Stimulated activated CD4-positive, alpha-beta T cell treated with anti-CD3 and anti-CD28 coated beads, Interleukin-15, amount 100 ng/mL, for 24 hours (primary cell): ENCODE data around the gene FN1.
"Not testable (repeated sequence)": the region's sequence is repeated elsewhere in the genome, so short reads cannot be mapped to it uniquely, and the experiment has no call there.

ENCODE experiments used
- DNase-seq: peaks from one replicate; pipeline ENCODE4 v3.0.0-alpha.2; 2020

Gene FN1

DNA sequence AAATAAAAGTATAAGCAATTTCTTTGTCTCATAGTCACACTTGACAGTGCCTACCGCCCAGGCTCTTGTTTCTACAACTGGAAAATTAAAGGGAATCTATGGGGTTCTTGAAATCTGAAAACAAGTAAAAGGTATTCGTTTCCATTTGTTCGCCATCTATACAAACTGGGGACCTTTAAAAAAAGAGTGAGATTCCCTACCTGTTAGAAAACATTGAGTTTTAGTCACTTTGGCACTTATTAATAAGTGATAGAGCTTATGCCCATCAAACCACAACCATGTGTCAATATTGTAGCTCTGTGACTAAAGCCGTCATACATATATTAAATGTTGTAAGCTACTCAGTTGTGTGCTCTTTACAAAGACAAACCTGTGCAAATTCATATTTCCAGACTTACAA, 13.2 kb downstream of the FN1 start:
- DNase-seq: no peak

DNA sequence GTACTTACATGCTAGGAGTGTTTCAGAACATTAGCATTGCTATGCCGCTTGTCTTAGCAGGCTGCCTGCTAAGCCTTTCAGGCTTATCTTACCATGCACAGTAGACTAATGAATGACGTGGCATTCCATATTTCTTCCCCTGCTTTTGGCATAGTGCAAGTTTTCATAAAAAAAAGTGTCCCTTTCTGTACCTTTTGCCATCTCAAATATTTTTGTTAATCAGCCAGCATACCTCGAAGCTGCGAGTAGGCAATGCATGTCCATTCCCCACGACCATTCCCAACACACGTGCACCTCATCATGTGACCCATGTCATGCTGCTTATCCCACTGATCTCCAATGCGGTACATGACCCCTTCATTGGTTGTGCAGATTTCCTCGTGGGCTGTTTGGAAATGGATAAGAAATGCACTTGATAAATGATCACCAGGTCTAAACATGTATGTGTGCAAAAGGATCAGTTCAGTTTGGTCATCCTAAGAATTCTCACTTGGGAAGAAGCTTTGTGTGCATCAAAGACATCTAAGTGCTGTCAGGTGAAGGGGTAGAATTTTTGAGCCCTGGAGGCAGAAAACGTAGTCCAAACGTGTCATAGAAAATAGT, 13.9 kb downstream of the FN1 start:
- no peak for DNase-seq

DNA sequence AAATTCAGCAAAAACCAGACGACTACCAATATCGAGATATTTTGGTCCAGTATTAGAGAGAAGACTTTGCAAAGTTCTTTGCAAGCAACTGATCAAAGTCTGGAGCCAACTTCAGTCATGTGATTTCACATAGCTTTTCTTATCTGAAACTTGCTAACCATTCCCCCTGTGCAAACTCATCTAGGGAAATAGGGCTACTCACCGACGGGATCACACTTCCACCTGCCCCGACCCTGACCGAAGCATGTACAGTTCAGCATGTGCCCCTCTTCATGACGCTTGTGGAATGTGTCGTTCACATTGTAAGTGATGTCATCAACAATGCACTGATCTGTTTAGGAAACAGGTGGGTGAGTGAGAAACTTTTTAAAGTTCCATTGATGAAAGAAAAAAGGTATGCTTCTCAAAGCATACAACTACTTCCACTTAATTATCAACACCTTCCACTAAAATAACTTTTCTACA, 15.4 kb downstream of the FN1 start:
- DNase-seq: no peak

DNA sequence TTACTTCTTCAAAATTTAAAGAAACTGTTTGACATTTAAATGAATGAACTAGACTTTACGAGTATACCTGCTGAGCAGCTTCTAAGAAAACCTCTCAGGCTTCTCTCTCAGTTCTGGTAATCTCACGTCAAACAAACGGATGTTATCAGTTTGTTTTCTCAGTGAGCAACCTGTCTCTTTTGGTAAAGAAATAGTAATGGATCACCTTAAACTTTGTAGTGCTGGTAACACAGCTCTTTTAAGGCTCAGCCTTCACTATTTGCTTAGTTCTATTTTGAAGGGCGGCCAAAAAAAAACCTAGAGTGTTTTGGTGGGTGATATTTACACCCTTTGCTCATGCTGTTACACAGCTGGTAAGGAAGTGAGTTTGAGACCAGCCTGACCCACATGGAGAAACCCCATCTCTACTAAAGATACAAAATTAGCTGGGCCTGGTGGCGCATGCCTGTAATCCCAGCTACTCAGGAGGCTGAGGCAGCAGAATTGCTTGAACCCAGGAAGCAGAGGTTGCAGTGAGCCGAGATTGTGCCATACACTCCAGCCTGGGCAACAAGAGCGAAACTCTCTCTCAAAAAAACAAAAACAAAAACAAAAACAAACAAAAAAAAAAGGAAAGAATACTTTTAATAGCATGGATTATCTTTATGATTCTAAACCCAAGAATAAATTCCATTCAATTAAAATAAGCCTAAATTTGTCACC, 15.9 kb downstream of the FN1 start:
- DNase-seq: no peak

DNA sequence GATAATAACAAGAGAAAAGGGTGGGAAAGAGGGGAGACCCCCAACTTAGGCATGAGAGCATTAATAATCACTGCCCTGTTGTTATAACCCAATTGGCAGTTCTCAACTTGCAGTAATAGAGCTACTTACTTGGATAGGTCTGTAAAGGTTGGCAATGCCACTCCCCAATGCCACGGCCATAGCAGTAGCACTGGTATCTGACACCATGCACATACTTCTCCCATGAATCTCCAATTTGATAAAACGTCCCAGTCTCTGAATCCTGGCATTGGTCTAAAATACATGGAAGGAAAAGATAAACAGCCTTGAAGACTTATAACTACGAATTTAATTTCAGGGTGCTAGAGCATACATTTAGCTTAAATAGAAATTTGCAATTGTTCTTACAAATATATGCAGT, 16.8 kb downstream of the FN1 start:
- no peak for DNase-seq

DNA sequence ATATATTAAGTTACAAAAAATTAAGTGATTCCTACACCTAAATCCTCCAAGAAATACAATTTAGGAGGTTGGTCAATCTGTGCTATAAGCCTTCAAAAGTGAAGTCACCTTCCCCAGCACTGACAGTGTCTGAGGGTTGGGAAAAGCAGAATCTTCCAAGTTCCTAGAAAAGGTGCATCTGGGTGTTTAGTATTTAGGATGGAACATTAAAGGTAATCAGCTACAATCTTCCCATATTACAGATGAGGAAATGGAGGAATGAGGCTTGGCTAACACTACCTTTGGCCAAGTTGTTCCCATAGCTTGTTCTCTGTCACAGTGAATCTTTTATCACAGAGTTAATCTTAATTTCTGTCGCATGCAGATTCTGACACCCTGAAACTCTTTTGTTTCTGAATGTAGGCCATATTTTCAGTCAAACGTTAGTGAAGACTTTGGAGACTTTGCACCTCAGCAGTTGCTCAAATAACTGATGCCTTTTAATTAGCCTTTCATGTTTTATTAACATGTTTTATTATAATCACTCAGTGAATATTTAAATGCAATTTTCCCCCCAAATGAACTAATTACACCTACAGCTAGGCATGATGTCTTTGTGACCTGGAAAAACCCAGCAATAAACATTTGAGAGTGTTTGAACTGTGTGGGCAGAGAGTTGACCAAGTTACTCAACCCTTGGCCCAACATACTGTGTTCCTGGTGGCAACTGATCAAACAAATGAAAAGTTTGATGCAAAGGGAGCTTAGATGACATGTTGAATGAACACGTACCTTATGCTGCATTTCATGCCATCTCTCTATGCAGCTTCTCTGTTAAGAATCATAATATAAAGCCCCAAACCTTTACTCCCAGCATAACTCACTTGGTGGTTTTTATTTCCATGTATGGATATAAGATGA, 17.6 kb downstream of the FN1 start:
- DNase-seq: no peak

DNA sequence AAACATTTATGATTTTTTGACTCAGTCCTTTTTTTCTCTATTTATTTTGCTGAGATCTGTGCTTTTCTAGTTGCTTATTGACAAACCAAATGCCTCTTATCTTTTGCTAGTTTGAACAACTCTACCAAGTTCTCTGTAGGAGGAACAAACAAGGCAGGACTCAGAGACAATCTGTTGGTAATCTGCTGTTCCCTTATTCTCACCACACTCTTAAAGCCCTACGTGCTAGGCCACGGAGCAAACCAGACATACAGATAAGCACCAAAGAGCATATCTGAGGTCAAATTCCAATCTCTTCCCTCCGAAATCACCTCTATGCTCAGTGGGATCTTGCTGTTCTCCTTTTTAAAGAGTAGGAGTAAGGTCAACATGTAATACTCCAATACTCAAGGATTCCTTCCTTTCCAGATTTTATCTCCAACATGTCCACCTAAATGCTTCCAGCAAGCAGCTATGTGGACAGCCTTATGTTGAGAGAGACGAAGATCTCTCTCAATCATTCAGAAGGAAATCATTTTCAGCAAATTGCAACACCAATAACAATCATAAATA, 18.4 kb downstream of the FN1 start:
- no peak for DNase-seq

DNA sequence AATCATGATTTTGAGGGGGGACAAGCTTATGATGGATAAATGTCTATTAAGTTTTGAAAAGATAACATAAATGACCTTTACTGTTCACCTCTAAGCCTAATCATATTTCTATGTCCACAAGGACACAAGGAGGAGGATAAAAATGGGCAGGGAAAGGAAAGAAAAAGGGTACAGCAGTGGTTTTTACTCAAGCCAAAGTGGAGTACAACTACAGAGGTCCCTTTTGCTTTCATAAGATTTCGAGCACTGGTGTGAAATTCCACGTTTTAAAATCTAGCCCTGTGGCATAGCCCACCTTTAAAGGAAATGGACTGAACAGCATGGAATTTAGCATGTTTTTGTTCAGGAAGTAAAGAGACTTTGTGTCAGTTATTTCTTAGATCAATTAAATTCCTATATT, 19.2 kb downstream of the FN1 start:
- no peak for DNase-seq

DNA sequence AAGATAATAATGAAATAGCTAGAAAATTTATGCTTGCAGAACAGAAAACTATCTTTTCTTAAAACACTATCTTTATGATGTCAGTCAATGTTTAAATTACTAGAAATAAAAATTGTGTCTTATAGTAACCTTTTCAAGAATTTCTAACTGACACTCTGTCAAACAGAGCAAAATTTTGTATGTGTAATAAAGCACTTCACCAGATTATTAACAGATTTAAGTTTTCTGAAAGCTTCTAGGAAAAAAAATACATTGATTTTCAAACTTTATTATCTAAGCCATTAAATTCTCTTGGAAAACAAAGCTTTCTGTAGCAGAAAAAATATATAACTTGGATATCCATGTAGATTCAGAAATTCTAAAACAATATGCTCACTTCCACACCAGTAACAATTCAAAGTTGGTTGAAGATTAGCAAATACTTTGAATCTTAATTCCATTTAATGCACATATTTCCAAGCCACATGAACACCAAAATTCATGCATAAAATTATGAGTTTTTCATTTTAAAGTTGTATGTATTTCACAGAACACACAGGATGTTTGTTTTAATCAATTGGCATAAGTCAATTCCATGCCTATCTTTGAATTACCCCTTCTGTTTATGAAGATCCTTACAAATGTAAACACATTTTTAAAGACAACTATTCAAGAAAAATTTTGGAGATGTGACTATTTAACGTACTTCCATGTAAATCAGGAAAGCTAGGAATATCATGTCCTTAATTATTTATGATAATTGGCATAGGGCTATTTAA, 19.9 kb downstream of the FN1 start:
- DNase-seq: no peak

DNA sequence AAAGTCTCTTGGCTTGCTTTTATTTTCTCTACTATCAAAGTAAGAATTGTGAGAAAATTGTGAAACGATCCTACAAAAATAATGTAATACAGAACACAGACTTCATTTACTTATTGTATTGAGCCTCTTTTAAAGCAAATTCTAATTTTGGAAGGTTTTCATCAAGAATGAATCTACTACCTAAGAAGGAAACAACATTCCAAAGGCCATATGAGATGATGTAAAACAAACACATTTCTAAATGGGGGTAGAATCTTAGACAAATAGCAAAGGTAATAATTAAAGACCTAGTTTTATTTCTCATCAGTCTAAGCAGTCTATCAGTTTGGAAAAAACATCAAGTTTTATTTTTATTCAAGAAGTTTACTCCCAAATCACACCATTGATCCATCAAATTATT, 20.6 kb downstream of the FN1 start:
- DNase-seq: no peak

DNA sequence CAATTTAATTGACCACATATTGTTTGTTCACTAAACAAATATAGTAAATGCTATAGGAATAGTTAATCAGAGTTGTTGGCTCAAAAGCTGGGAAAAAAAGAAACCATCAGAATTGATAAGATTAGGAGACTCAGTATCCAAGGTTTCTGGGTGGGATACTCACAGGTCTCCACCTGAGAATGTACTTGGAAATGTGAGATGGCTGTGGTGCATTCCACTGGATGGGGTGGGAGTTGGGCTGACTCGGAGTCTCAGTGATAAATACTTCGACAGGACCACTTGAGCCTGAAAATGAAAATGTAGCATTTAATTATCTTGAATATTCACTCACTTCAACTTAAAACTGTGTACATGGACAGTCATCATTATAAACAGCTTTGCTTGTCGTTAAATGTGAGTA, 21.2 kb downstream of the FN1 start:
- no peak for DNase-seq

DNA sequence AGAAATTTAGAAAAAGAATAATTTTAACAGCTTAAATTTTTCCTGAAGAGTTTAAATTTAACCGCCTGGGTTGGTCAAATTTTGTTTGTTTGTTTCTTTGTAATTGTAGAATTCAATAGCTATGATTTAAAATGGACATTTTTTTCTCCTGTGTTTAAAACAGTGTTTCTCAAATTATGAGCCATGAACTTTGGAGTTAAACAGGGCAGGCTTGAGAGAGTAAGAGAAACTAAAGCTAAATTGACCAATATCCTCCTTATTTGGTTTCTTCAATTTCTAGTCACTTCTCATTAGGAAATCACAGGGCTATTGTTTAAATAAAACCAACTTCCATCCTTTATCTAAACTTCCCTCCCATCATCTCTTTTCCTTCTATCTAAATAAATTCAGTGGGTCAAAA, 21.9 kb downstream of the FN1 start:
- DNase-seq: no peak

DNA sequence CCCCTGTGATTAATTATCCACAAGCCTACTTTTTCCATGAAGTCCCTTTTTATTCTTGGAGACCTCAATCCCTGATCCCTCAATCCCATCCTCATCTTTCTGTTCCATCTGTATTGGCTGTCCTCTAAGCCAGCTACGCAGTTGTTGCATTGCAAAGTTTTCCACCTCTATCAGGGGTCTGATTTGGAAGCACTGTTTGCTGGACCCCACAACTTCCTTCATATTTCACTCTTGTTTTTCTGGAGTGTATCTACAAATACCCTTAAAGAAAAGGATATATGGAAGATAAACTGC, 22.4 kb downstream of the FN1 start:
- no peak for DNase-seq

DNA sequence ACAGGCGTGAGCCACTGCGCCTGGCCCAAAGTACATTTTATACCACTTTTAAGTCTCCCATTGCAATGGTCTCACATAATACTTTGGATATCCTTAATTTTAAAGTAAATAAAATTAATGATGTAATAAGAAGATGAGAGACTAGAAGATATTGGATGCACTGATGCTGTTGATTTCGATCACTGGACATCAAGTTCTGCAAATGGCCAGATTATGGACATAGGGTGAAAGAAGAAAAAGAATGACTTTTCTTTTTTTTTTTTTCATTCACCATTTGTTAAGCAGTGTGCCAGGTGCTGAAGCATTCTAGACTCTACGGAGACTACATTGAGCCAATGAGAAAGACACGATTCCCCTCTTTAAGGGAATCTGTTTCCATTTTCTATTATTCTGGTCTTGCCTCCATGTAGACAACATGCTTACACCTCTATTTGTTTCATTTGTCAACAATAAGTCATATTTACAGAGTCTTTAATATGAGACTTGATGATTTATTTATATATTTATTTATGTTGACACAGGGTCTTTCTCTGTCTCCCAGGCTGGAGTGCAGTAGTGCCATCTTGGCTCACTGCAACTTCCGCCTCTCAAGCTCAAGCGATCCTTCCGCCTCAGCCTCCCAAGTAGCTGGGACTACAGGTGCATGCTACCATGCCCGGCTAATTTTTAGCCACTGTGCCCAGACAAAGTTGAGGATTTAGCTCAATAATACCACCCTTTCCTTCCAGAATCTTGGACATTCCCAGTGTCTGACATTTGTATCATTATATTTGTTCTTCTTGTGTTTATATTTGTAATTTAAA, 23.7 kb downstream of the FN1 start:
- DNase-seq: no peak

DNA sequence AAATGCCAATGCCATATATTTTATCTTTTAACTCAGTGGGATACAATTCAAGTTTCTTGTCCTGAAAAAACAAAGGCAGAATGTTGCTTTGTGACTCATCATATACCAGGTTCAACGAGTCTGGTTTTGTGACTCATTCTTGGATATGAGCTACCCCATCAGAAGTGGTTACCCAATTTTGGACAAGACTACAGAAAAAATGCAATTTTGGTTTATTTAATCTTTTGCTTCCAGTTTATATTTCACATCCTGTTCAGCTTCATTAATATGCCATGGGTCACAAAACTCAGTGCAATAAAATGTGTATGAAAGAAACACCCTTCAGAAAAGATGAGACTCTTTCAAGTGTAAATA, 25.0 kb downstream of the FN1 start:
- DNase-seq: no peak

DNA sequence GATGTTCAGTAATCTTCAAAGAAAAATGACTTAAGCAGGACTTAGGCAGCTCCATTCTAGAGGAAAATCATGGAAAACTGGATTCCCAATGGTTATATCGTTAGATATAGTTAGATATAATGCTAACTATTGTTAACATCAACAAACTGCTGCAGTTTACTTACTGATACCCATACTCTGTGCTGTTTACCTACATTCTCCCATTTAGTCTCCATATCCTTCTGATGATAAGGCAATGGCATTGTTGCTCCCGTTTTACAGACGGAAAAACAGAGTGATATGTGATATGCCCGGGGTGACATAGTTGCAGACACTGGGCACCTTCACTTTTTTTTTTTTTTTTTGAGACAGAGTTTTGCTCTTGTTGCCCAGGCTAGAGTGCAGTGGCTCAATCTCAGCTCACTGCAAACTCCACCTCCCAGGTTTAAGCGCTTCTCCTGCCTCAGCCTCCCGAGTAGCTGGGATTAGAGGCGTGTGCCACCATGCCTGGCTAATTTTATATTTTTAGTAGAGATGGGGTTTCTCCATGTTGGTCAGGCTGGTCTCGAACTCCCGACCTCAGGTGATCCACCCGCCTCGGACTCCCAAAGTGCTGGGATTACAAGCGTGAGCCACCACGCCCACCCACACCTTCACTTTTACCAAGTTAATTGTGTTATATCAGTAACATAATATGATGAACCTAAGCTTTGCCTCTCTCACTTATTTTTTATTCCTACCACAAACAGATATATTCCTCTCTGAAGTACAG, 25.5 kb downstream of the FN1 start:
- not testable (repeated sequence) for DNase-seq

DNA sequence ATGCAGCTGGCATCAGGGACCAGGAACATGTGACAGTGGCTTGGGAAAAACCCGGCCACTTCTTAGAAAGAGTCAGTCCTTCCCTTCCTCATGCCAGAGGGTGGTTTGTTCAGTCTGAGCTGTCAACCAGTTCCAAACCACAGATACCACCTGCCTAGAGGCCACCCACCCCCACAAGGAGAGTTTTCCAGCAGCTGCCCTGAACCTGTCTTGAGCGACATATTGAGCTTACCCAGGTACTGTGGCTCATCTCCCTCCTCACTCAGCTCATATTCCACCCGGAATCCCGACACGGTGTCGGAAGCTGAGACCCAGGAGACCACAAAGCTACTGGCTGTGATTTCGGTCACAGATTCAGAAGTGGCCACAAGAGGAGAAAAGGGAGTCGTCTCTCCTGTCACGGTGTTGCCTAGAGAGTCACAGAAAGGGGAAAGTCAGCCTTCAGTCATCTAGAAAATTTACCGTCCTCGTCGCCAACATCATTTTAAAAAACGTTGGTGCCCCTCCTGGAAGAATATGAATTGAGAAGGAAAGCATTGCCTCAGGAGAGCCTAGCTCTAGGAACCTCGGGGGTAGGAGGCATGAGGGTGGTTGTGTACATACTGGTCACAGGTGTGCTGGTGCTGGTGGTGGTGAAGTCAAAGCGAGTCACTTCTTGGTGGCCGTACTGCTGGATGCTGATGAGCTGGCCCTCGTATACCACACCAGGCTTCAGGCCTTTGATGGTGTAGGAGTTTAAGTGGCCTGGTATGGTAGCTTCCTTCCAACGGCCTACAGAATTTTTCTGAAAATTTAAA, 26.3 kb downstream of the FN1 start:
- peak; percentile 50 for DNase-seq

DNA sequence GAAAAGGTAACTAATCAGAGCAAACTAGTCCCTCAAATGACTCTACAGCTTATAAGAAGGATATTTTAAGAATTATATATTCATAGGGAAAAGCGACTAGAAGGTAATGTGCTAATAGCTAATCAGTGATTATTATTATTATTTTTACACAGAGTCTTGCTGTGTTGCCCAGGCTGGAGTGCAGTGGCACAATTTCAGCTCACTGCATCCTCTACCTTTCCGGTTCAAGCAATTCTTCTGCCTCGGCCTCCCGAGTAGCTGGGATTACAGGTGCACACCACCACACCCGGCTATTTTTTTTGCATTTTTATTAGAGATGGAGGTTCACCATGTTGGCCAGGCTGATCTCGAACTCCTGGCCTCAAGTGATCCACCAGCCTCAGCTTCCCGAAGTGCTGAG, 27.4 kb downstream of the FN1 start:
- not testable (repeated sequence) for DNase-seq

DNA sequence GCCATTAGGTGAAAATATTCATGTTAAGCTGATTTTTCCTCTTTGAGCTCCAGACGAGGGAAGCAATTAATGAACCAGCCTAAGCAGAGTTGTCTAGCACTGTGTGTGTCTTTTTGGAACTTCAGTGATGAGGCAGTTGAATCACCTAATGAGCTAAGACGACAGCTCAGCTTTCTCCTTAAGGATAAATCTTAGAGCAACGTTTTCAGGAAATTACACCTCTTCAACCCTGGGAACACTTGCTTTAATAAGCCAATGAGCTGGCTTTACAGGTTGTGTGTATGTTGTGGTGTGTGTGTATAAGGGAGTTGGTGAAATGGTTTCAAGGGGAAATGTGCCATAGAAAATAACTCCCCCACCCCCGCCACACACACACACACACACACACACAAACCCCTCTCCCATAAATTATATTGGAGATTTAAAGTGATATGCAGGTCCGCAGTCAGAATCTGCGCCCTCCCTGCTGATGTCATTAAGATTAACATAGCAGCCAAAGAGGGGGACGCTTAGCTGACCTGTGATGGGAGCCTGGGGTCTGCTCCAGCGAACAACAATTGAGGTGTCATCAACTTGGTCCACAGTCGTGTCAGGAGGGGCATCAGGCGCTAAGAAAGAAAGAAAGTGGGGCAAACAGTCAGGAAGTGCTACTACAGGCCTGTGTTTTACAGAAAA, 28.1 kb downstream of the FN1 start:
- DNase-seq: no peak

DNA sequence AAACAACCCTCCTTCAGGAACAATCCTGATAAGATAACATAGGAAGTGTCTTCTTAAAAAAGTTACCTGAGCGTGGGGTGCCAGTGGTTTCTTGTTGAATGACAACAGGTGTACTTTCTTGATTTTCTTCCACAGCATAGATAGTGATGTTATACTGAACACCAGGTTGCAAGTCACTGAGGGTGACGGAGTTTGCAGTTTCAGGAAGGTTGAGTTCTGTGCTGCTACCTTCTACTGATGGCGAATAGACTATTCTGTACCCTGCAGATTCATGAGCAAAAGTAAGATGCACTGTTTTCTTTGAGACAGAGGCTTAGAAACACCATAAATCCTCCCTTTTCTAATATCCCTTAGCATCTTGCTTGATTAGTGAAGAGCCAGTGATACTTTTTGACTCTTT, 28.8 kb downstream of the FN1 start:
- DNase-seq: no peak
